ENCODE measurements around the gene SLC25A40.

GRCh38 chr7:87810726-87811125, 65.4 kb downstream of the SLC25A40 start:
- no peak for TF ChIP-seq POLR2A (IDR thresholded peaks at IDR 0.05; ENCODE audit: low read length)
- no peak for TF ChIP-seq GATA1 (IDR thresholded peaks at IDR 0.05; ENCODE audit: low read depth, low read length)
